ENCODE data around the gene SLC24A3.
A peak's percentile ranks its signal among the peaks of the same experiment; 100 is the strongest.
"Not testable (repeated sequence)": the region's sequence is repeated elsewhere in the genome, so short reads cannot be mapped to it uniquely, and the experiment has no call there.

Gene SLC24A3

DNA sequence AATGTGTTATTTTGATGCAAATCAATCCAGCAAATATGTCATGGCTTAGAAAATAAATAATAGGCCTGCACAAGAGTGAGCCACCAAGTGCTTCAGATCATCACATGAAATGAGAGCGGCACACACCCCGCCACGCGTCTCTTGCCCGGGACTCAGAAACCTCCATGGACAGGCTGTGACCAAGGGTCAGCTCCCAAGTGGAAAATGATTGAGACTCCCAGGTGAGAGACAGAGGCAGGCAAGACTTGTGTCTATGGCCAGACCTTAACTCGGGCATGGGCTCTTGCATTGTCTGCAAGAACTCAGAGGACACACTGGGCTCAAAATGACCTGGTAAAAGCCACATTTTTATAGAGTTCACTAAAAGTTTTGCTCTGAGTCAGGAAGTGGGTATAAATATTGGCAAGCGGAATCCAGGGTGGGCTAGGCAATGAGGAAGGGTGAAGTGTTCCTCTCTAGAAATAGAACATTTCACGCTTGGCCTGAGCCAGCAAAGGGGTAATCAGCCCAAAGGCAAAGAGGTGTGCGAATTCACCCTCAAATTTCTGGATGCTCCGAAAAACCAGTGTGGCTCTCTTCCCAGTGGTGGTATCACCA is 514.9 kb downstream of the SLC24A3 start:
- no peak for DNase-seq

DNA sequence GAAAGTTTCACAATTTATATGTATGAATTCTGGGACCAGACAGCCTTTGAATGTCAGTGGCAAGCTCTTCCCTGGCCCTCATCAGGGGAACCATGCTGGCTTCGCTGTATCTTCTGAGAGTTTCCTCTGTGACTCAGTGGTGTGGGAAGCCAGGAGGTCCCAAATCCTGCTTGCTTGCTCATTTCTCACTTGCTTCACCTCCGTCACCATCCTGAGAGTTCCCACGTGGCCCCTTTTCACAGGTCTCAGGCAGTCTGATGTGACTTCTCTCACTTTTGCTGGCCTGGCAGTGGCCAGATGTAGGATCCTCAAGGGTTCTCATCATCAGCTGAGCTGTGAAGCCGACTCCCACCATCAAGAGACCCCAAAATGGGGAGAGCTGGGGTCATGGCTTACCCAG is 517.2 kb downstream of the SLC24A3 start:
- no peak for DNase-seq

DNA sequence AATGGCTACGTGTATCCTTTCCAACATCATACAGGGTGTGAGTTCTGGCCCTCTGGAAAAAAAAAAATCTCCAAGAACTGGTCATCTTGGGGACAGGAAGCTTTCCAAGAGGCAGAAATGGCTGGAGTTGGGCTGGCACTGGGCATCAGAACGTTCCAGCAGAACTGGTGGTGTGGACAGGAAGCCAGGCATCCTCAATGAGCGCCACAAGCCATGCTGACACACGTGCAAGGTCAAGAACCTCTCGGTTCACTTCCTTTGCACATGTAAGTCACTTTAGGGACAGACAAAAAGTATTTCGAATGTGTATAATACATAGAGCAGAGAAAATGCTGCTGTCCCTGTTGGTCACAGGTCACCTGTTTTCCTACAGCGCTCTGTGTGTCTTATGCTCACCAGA is 518.3 kb downstream of the SLC24A3 start:
- DNase-seq = no peak

DNA sequence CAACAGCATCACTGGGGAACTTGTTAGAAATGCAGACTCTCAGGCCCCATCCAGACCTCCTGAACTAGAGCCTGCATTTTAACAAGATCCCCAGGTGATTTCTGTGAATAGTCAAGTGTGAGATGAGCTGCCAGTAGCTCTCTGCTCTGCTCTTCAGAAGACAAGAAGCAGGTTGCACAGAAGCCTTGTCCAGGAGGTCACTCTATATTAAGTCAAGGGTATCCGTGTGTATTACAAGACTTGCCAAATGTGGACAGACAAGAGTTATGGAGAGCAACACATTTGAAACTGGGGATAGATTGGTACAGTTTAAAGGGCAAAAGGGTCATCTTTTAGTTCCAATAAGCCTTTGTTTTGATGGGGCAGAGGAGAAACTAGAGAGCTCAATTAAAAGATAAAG is 522.4 kb downstream of the SLC24A3 start:
- no peak for DNase-seq

DNA sequence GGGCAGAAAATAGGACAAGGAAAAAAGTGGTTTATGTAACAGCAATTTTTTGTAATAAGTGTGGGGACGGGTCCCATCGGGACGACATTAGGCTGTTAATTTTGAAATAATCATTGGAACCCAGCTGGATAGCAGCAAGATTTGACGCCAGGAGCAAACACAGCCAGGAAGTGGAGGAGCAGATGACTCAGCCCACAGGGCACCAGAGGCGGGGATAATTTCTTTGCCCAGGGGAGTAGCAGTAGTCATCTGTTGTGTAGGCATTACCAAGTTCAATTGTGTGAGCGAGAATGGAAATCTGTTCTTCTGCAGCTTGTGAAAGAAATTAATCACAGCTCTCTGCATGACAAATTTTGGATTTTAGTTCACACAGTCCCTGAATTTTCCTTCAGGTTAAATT is 523.0 kb downstream of the SLC24A3 start:
- peak; percentile 81 for DNase-seq

DNA sequence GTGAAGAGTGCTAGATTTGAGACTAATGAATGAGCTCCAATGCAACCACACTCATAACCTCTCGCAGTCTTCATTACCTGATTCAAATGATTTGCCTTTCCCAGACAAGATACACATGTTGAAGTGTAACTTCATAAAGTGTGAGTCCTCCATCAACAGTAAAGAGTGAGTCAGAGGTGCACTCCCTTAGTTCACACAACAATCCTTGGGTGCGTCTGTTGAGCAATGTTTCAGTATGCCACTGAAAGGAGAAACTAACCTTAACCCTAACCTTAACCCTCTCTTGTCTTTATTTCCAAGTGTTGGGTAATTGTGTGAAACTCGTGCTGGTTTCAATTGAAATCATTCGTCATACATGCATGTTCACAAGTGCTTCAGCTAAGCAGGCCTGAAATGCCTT is 524.6 kb downstream of the SLC24A3 start:
- DNase-seq = peak; percentile 41

DNA sequence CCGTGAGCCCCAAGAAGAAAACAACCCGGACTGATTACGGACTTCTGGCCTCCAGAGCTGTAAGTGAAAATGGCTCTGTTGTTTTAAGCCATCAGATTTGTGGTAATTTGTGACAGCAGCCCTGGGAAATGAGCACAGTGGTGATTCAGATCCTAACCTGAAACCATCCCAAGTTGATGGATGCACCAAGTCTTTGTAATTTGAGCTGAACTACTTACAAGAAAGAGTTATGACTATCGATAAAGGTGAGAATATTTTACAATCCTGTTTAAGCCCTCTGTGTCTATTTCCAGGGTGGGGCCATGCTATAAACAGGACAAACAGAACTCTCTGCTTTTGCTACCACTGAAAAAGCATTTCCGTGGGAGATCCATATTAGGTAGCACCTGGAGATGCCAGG is 526.5 kb downstream of the SLC24A3 start:
- DNase-seq = no peak

DNA sequence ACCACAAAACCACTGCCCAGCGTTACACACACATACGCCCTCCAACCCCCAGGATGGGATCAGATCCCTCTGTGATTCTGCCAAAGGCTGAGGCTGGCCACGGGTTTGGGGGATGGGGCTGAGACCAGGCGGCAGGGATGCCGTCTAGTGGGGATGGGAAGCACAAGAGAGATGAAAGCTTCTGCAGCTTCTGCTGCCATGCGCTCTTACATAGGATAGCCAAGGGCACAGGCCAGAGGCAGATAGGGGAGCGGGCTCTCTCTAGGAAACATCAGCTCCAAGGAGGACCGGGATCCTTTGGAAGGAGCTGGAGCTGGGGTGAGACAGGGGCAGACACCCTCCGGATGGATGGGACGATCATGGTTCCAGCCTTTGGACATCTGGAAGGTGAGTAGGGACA is 526.9 kb downstream of the SLC24A3 start:
- DNase-seq = no peak

DNA sequence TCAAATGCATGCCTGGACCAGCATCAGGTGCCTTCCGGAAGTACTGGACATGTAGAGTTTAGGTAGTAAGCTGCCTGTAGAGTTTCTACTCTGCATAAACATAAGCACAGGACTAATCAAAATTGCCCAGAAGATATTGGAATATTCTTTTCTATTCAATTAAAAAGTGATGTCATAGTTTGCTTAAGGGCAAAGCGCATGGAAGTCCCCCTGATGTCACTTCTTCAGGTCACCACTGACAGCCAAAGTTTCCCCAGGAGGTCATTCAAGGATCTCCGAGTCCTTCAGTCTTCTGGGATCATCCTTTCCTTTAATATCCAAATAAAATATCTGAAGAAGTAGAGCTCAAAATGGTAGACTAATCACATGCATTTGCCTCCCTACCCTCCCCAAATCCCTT is 528.1 kb downstream of the SLC24A3 start:
- no peak for DNase-seq

DNA sequence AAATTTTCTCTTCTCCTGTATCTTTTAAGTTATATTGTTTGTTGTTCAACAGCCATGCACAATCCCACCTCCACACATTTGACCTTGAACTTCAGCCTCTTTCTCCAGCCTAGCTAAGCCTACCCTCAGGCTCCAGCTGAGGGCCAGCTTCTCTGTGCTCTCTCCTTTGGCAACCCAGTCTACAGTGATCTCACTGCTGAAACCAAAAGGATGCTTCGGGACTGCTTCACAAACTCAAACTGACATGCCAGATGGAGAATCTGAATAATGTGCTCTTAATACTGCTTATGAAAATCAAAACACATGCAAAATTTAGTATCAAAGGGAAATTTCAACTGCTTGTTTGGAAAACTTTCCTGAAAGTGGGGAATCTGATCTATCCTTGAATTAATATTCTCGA is 529.5 kb downstream of the SLC24A3 start:
- no peak for DNase-seq

DNA sequence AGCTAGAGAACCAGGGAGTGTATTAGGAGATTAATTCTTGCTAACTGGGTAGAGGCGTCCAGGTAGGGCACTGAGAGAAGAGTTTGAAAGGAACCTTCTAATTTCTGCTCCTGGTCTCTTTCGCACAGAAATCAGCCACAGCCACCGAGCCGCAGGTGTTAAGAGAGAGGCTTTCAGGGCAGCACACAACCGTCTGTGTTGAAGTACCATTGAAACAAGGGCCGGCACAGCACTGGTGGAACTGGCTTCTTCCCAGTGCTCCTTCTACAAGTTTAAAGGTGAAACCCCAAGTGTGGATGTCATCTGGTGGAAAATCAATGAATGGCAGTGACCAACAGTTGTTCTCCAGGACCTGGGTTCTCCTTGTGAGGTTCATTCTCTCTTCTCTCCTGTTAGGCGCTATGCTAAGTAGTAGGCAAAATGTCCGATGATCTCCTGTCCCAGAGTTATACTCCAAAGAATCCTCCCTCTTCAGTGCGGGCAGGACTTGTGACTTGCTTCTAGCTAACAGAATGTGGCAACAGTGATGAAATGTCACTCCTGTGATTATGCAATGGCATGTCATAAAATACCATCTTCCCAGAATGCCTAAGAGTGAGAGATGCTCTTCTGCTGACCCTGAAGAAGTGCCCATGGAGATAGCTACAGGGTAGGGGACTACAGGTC is 530.7 kb downstream of the SLC24A3 start:
- no peak for DNase-seq

DNA sequence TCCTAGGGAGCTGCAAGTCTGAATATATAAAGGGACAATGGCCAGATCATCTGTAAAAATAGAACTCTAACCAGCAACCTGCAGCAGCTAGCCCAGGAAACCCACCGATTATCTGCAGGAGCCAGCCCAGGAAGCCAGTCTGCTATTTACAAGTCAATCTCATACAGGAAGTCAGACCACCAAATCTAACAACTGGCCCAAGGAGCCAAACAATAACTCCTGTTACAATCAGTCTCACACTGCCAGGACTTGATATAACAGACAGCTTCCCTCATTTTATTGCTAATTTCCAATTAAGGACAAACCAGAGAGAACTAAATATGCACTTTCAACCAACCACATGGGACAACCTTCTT is 531.2 kb downstream of the SLC24A3 start:
- DNase-seq = no peak

DNA sequence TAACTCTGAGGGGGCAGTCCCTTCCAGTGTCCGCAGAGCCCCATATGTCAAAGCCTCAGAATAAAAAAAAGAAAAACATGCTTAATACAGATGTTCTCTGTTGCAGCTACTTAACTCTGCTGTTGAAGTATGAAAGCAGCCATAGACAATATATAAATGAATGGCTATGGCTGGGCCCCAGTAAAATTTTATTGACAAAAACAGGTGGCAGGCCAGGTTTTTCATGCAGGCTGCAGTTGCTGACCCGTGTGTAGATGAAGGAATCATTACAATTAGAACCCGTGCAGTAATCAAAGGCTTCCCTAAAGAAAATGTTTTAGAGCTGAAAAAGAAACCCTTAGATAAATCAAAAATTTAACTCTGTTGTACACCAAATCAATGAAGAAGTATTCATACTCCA is 532.7 kb downstream of the SLC24A3 start:
- no peak for DNase-seq

DNA sequence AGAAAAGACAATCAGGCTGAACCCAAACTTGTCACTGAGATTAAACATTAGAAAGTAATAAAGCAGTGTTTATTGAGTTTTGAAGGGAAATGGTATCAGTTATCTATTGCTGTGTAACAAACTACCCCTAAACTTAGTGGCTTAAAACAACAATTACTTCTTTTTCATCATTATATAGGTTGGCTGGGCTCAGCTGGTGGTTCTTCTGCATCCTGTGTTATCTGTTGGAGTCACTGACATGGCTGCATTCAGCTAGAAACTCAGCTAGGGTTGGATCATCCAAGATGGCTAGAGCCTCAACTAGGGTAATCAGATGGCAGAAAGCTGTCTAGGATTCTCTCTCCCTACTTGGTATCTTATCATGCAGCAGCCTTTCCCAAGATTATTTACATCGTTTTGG is 533.1 kb downstream of the SLC24A3 start:
- no peak for DNase-seq

DNA sequence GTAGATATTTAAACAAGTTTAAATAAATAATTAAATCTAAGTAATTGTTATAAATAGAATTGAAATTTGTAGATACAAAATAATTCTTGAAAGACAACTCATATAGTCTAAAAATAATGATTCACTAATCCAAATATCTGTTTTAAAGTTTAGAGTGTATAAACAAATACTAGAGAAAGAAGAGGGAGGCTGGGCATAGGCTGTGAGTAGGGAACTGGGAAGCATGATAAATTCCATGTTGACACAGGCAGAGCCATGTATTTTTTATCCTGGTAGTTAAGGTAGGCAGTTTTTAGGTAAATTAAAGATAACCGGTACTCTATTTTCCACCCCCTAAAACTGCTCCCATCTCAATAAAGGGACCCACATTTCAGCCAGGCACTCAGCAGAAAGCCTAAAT is 534.0 kb downstream of the SLC24A3 start:
- no peak for DNase-seq

DNA sequence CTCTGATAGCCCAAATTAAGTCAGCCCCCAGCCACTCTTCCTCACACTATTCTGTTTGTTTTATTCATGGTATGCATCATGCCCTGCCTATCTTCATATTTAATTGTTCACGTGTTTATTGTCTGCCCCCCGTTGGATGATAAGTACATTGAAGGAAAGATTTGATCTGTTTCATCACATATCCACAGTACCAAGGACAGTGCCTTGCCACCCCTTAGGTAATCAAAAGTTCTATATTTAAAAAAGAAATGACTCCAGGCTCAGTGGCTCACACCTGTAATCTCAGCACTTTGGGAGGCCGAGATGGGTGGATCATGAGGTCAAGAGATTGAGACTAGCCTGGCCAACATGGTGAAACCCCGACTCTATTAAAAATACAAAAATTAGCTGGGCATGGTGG is 535.5 kb downstream of the SLC24A3 start:
- DNase-seq = no peak

DNA sequence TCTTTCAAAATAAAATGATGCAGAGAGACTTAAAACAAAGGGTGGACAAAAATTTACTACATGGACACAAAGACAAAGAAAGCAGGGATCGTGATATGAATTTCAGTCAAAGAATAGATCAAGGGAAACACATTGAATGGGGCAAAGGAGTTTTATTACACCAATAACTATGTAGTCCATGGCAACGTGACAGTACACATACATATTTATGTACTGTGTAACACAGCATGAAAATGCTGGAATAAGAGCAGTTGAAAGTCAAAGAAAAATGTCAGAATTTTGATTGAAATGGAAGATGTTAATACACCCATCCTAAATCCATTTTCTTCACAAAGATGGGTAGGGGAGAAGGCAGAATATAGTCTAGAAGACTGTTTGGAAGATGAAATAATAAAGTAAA is 536.2 kb downstream of the SLC24A3 start:
- no peak for DNase-seq

DNA sequence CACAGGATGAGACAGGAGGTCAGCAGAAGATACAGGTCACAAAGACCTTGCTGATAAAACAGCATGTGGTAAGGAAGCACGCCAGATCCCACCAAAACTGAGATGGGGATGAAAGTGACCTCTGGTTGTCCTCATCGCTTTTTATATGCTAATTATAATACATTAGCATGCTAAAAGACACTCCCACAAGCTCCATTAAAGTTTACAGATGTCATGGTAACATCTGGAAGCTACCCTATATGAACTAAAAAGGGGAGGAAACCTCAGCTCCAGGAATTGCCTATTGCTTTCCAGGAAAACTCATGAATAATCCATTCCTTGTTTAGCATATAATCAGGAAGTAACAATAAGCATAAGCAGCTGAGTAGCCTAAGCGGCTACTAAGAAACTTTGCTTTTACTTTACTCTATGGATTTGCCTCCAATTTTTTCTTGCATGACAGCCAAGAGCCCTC is 537.2 kb downstream of the SLC24A3 start:
- DNase-seq = no peak

DNA sequence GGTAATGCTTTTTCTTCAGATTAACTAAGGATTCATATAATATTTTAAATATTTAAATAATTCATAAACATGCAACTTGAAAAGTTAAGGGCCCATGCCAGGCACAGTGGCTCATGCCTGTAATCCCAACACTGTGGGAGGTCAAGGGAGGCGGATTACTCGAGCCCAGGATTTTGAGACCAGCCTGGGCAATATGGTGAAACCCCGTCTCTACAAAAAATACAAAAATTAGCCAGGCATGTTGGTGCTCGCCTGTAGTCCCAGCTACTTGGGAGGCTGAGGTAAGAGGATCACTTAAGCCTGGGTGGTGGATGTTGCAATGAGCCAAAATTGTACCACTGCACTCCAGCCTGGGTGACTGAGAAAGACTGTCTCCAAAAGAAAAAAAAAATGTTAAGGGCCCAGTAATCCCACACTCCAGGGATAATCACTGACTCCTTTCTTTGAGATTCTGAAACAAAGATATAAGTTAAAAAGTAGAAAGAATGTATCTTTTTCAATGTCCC is 537.7 kb downstream of the SLC24A3 start:
- DNase-seq = no peak

DNA sequence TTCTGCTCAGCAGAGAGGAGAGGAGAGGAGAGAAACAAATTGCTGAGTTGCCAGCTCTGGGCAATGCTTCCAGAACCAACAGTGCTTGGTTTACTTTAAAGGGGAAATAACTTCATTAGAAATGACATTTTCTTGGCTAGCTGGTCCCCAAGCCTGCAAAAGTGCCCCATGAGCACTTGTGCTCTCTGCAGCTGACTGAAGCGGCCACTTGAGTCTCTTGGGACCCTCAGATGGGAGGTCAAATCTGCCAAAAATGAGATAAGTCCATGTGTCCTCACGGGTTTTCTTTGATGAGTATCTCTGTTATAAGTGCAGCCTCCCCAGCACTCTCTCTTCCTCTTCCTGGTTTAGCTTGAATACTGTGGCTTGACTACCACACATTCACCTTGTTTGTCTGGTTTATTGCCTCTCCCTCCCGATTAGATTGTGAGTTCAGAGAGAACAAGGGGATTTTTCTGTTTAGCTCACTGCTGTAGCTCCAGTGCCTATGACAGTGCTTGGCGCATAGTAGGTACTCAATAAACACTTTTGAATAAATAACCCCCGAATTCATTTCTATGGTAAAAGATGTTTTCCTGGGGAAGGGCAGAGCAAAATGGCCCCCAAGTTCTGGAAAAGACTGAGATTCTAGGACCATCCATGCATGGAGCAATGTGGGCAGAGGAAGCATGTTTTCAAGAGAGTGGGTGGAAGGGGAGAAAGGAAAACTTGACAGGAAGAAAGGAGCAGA is 538.6 kb downstream of the SLC24A3 start:
- no peak for DNase-seq

DNA sequence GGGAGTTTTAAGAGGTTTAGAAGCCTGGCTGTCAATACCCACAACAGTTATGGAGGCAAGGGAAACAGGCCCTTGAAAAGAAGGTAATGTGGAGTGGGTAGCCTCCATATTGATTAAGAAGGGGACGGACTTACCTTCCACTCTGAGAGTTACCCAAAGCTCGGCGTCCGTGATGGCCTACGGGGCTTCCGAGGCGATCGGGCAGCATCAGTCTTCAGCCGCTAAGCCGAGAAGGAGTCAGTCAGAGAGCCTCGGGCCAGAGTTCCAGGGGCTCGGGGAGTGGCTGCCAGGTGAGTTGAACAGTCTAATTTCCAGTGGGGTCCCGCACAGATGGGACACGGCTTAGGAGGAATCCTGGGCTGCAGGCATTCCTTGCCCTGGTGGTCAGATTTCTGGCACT is 541.8 kb downstream of the SLC24A3 start:
- DNase-seq = not testable (repeated sequence)

DNA sequence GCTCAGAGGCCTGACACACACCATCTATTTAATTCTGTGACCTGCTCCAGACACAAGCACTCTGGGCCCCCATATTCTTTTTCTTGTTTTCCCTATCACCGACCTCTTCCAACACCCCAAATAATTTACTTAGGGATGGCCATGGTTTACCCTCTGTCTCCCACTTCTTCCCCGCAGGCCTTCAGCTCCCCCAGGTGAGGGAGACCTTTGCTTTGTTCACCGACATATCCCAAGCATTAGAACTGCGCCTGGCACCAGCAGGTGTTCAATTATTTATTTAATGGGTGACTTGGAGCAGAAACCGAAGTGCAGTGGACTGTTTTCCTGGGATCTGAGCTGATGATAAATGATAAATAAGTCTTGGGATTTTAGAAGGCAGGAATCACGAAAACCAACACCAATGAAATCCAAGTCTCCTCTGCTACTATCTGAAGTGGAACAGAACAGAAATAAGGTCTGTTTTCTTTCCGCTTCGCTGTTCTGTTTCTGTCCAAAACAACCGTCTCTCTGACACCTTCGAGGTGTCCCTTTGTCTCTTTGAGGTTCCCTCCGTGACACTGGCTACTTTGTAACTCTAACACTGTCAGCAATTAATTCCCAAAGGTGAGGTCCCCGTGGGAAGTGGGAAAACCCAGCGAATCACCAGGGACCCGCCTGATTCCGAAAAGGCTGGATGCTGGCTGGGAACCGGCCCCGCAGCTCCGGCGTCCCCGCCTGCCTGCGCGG is 544.5 kb downstream of the SLC24A3 start:
- DNase-seq = peak; percentile 69

DNA sequence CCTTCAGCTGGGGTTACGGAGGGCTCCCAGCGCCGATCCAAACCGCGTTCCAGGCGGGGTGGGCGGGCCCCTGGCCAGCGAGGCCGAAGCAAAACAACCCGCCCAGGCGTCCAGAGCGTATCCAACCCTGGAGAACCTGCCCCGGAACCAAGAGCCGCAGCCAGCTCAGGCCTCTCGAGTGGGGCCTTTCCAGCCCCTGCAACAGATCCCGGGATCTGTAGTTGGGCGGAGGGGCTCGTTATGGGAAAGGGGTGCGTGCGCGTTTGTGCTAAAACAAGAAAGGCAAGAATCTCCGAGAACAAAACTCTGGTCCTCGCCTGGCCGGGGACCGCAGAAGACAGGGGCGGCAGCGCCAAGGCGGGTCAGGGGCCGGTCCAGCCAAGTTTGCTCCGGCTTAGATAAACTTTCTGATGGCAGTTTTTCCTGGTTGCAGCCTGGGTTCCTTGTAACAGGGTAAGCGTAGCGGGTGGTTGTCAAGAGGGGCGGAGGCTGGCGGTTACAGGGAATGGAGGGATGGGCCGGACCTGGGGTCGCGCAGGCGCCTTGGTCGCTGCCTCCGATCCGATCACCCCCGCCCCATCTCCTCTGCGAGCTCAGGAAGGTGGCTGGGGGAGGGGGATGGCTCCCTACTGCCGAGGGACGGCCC is 545.2 kb downstream of the SLC24A3 start:
- DNase-seq = peak; percentile 90
